Suprapubic skin (tissue), 4 donors: ENCODE data around the gene ZFHX2. TPM values are rescaled to one million over a fixed set of nuclear protein-coding genes. Genes with fewer than 3 reads are reported as not detected.
"Not testable (repeated sequence)": the region's sequence is repeated elsewhere in the genome, so short reads cannot be mapped to it uniquely, and the experiment has no call there.

Experiments
- DNase-seq, 2 donors: peaks; one replicate each; pipeline ENCODE4 v3.0.0-alpha.2; 2019; ENCODE audit warnings: low spot score in 2 of 2
- H3K27ac ChIP-seq: fragments of 200-600 bp; sonication (generic); one replicate; pipeline ENCODE4 v1.5.1; 2019
- H3K27me3 ChIP-seq: fragments of 200-600 bp; sonication (generic); one replicate; pipeline ENCODE4 v1.5.1; 2019
- H3K36me3 ChIP-seq: fragments of 200-600 bp; sonication (generic); one replicate; pipeline ENCODE4 v1.5.1; 2019
- H3K4me1 ChIP-seq: fragments of 200-600 bp; sonication (generic); one replicate; pipeline ENCODE4 v1.5.1; 2019
- H3K4me3 ChIP-seq: fragments of 200-600 bp; sonication (generic); one replicate; pipeline ENCODE4 v1.5.1; 2019; ENCODE audit warnings: mild to moderate bottlenecking
- H3K9me3 ChIP-seq: fragments of 200-600 bp; sonication (generic); one replicate; pipeline ENCODE4 v1.5.1; 2019
- CTCF ChIP-seq, 2 donors: fragments of 200-600 bp in 1 of 2; fragments of 450-650 bp in 1 of 2; sonication (generic) in 1 of 2; IDR thresholded peaks; one replicate each; pipeline ENCODE4 v1.5.1; 2016 to 2019; ENCODE audit warnings: antibody characterized with exemption in 2 of 2, mild to moderate bottlenecking in 1 of 2, moderate library complexity in 1 of 2
- EP300 ChIP-seq: sonication (generic); formaldehyde crosslinking; IDR thresholded peaks from one replicate; pipeline ENCODE4 v1.6.1; 2017; ENCODE audit warnings: antibody characterized with exemption
- POLR2A ChIP-seq, 2 donors: fragments of 450-650 bp; IDR thresholded peaks; one replicate each; pipeline ENCODE4 v1.6.1; 2017; ENCODE audit warnings: antibody characterized with exemption in 2 of 2, mild to moderate bottlenecking in 2 of 2, moderate library complexity in 2 of 2
- POLR2AphosphoS5 ChIP-seq, 3 donors: sonication (generic); formaldehyde crosslinking; IDR thresholded peaks; one replicate each; pipeline ENCODE4 v1.6.1; 2017; ENCODE audit warnings: antibody characterized with exemption in 3 of 3
- WGBS: methylation state at CpG from one replicate; pipeline ENCODE4 v1.1.5; 2018; 5-methylcytosine and 5-hydroxymethylcytosine counted together
- total RNA-seq, 4 donors: library from RNA; depleted of rRNA; stranded (reverse); fragments of >200 nt; gene quantifications; one replicate each; pipeline ENCODE4 v1.1.0, GENCODE V29; 2016

The ZFHX2 gene
- total RNA-seq, 4 donors from 2014 or later = 0.16 to 1.4 (median 0.56) TPM

- Histone ChIP-seq H3K9me3 (no peaks in the 10 kb centered on the region), H3K36me3 (no peaks in the 10 kb centered on the region), H3K27me3 (peaks cover 4% of the 10 kb centered on the region), H3K27ac (no peak overlapping the region), H3K4me3 (no peak overlapping the region), H3K4me1 (peaks cover 6% of the 10 kb centered on the region)
- no peak for DNase-seq
- WGBS = 89% methylated on average over 2 of the region's 2 CpGs
- TF ChIP-seq POLR2A (IDR thresholded peaks at IDR 0.05) = no peak
- TF ChIP-seq POLR2AphosphoS5 (IDR thresholded peaks at IDR 0.05) = no peak
- no peak for TF ChIP-seq EP300
- no peak for TF ChIP-seq CTCF (IDR thresholded peaks at IDR 0.05)
These were observed 38.0 kb upstream of the ZFHX2 start for GRCh38 chr14:23589606-23590005.

- no peak overlapping the region for H3K27ac ChIP-seq
- peak in 1 of 2 donors; percentile 89 for DNase-seq
- H3K27me3 ChIP-seq = peaks cover 4% of the 10 kb centered on the region
- TF ChIP-seq POLR2A (IDR thresholded peaks at IDR 0.05) = no peak
- TF ChIP-seq CTCF (IDR thresholded peaks at IDR 0.05) = peak; percentile 41 to 57
- no peak for TF ChIP-seq EP300
- no peak for TF ChIP-seq POLR2AphosphoS5 (IDR thresholded peaks at IDR 0.05)
- no peaks in the 10 kb centered on the region for H3K9me3 ChIP-seq
- 34% methylated on average over 4 of the region's 5 CpGs for WGBS
- peaks cover 6% of the 10 kb centered on the region for H3K4me1 ChIP-seq
- no peaks in the 10 kb centered on the region for H3K36me3 ChIP-seq
- no peak overlapping the region for H3K4me3 ChIP-seq
These were observed 37.5 kb upstream of the ZFHX2 start for GRCh38 chr14:23588884-23589598.

GRCh38 chr14:23584527-23585203, 33.1 kb upstream of the ZFHX2 start:
- 96% methylated on average over 15 of the region's 26 CpGs for WGBS
- DNase-seq = not testable (repeated sequence)

GRCh38 chr14:23583761-23584526, 32.4 kb upstream of the ZFHX2 start:
- H3K4me1 ChIP-seq, H3K27ac ChIP-seq, H3K36me3 ChIP-seq, H3K4me3 ChIP-seq, H3K9me3 ChIP-seq, DNase-seq: not testable (repeated sequence)
- 80% methylated on average over 25 of the region's 25 CpGs for WGBS
- H3K27me3 ChIP-seq = peaks cover 26% of the 10 kb centered on the region

More at GRCh38 chr14:23584527-23585203, 33.1 kb upstream of the ZFHX2 start:
- H3K27ac ChIP-seq, H3K4me1 ChIP-seq, H3K9me3 ChIP-seq, H3K4me3 ChIP-seq, H3K36me3 ChIP-seq: not testable (repeated sequence)
- peaks cover 20% of the 10 kb centered on the region for H3K27me3 ChIP-seq

GRCh38 chr14:23582906-23583760, 31.6 kb upstream of the ZFHX2 start:
- no peak for DNase-seq
- peaks cover under 1% of the 10 kb centered on the region for H3K4me1 ChIP-seq
- WGBS = 87% methylated on average over 3 of the region's 3 CpGs

More at GRCh38 chr14:23582906-23583760, 31.6 kb upstream of the ZFHX2 start:
- TF ChIP-seq POLR2AphosphoS5 (IDR thresholded peaks at IDR 0.05) = no peak
- TF ChIP-seq CTCF (IDR thresholded peaks at IDR 0.05) = no peak
- no peak for TF ChIP-seq EP300
- no peak for TF ChIP-seq POLR2A (IDR thresholded peaks at IDR 0.05)
- Histone ChIP-seq H3K9me3 (no peaks in the 10 kb centered on the region), H3K36me3 (no peaks in the 10 kb centered on the region), H3K27me3 (peaks cover 34% of the 10 kb centered on the region), H3K27ac (no peak overlapping the region), H3K4me3 (no peak overlapping the region)
